Jurkat, Clone E6-1 (cell line): ENCODE results near the gene PLCG2.

ENCODE experiments used
- DNase-seq: peaks from one replicate; pipeline ENCODE4 v3.0.0-alpha.2; 2011; ENCODE audit warnings: low read depth, low spot score
- H3K4me3 ChIP-seq: 2 replicates; pipeline ENCODE4 v1.5.1; 2011; ENCODE audit warnings: mild to moderate bottlenecking, low read length, control low read depth, moderate library complexity

PLCG2 gene

DNA sequence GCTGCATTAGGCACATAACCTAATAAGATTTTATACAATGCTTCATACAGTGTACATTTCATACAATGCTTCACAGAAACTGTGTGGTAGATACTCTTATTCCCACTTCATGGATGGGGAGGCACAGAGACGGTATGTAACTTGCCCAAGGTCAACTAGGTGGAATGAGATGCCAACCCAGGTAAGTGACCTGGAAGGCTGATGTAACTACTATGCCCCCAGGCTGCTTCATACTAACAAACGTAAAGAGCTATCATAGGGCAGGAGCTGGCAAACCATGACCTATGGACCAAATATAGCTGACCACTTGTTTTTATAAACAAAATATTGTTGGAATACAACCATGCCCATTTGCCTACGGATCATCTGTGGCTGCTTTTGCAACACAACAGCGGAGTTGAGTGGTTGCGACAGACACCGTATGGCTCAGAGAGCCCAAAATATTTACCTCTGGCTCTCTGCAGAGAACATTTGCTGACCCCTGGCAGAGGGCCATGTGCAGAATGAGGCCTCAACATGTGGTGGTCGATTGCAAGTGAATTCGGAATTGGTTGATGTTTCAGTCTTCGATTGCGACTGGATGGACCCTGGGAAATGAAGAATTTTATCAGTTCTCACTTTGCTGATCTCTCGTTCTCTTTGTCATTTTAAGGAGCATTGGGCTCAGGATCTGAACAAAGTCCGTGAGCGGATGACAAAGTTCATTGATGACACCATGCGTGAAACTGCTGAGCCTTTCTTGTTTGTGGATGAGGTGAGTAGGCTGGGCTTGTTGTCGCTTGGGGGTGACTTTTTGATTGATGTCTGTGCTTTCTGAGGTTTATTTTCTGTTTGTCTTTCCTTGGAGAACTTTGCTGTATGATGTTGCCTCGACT is 109.7 kb downstream of the PLCG2 start:
- no peak for DNase-seq
- no peak overlapping the region for H3K4me3 ChIP-seq

DNA sequence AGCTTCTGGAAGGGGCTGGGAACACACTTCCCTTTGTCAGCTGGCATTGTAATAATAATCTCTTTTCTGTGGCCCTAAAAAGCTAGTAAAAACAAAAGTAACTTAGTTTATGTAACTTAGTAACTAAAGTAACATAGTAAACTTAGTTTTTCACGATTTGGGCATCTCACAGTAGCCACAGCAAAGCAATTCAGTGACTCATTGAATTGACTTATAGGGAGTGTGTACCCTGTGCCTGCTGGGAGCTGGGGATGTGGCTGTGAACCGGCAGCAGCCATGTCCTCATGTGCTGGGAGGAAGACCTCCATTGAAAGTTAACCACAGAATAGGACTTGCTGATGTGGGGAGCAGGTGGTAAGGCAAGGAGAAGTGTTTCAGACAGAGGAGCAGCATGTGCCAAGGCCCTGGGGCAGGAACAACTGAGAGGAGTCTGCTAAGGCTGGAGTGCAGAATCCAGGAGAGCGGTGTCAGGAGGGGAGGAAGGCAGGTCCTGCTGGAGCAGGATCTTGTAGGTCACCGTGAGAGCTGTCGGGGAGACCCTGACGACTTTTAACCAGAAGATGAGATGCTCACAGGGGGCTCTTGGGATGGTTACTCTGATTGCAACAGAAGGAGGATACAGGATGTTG is 112.8 kb downstream of the PLCG2 start:
- DNase-seq = no peak

DNA sequence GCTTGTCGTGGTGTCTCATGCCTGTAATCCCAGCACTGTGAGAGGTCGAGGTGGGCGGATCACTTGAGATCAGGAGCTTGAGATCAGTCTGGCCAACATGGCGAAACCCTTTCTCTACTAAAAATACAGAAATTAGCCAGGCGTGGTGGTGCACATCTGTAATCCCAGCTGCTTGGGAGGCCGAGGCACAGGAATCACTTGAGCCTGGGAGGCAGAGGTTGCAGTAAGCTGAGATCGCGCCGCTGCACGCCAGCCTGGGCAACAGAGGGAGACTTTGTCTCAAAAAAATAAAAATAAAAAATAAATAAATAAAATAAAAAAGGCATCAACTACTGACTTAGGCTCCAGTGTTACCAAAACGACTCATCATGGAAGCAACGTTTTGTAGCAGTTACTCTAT is 115.5 kb downstream of the PLCG2 start:
- no peak overlapping the region for H3K4me3 ChIP-seq
- no peak for DNase-seq

More for the DNA sequence above, 112.8 kb downstream of the PLCG2 start:
- no peak overlapping the region for H3K4me3 ChIP-seq

DNA sequence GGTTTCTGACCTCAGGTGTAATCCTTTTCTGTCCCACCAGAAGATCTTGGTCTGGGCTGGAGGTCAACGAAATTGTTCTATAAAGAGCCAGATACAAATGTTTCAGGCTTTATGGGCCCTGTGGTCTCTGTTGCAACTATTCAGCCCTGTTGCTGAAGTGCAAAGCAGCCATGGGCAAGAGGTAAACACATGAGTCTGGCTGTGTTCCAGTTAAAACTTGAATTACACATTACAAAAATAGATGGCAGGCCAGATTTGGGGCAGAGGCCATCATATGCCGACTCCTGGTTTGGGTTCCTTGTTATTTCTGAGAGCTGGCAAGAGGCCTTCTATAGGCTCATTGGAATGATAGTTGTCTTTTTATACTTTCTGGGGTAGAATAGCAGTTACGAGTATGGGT is 117.8 kb downstream of the PLCG2 start:
- no peak overlapping the region for H3K4me3 ChIP-seq
- no peak for DNase-seq

DNA sequence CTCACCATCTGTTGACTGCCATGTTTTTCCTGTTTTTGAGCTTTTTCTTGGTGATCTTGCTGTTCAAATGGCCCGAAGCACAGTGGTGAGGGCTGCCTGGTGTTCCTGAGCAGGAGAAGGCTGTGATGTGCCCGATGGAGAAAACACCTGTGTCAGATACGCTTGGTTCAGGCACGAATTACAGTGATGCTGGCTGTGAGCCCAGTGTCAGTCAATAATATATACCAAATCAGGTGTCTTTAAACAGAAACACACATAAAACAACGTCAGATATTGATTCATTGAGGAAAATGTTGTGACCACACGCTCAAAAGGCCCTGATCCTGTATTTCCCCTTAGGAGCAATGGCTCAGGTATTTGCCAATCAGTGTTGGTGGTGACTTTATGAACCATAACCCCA is 120.5 kb downstream of the PLCG2 start:
- DNase-seq = no peak
- H3K4me3 ChIP-seq = no peak overlapping the region

DNA sequence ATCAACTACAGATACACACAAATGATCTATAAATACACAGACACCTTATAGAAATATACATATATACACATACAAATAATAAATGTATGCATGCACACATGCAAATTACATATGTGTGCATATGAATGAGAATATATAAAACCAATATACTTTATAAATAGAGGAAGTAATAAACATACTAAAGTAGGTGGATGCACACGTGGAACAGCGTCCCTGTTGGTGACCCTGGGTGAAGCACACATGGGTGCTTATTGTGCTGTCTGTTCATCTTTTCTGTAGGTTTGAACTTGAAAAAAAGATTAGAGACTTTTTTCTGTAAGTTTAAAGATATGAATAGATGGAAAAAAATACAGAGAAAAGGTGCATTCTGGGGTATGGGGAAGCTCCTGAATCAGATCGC is 120.9 kb downstream of the PLCG2 start:
- no peak for DNase-seq
- no peak overlapping the region for H3K4me3 ChIP-seq

DNA sequence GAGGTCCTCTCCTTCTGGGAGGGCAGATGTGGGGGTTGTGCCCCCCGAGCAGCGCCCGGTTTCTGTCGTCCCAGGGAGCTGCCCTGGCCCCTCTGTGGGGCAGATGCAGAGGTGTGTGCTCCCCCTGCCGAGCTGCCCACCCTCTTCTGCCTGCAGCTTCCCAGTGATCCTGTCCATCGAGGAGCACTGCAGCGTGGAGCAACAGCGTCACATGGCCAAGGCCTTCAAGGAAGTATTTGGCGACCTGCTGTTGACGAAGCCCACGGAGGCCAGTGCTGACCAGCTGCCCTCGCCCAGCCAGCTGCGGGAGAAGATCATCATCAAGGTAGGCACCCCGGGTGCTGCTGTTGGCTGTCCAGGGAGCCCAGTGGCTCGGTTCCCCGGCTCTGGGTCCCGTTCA is 121.4 kb downstream of the PLCG2 start:
- H3K4me3 ChIP-seq = no peak overlapping the region
- no peak for DNase-seq

DNA sequence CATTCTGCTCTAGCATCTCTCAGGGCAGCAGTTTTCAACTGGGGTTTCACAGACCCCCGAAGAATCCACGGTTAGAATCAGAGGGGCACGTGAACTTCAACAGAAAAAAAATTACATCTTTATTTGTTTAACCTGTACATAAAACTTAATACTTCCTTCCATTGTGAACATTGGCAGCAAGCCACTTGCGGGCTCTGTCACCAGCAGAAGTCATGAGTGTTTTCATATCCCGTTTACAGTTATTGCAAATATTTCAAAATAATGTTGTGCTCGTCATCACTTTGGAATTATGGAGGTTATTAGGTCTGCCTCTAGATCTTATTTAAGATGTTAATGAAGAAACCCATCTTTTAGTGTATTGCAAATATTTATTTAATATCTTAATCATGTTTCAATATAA is 122.4 kb downstream of the PLCG2 start:
- no peak overlapping the region for H3K4me3 ChIP-seq
- DNase-seq = no peak

DNA sequence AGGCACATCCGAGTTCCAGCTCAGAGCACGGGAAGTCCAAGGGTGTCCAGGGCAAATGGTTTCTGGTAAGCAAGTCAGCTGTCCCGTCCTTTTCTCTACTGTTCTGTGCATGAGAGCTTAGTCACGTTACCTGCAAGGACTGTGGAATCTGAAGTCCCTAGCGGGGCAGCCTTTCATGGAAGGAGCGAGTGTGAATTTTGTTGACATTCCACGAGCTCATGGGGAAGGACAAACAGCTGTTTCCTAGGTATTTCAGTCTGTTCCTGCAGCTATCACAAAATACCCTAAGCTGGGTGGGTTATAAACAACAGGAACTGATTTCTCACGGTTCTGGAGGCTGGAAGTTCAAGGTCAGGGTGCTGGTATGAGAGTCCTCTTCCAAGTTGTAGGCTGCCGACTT is 122.9 kb downstream of the PLCG2 start:
- no peak for DNase-seq
- H3K4me3 ChIP-seq = no peak overlapping the region

DNA sequence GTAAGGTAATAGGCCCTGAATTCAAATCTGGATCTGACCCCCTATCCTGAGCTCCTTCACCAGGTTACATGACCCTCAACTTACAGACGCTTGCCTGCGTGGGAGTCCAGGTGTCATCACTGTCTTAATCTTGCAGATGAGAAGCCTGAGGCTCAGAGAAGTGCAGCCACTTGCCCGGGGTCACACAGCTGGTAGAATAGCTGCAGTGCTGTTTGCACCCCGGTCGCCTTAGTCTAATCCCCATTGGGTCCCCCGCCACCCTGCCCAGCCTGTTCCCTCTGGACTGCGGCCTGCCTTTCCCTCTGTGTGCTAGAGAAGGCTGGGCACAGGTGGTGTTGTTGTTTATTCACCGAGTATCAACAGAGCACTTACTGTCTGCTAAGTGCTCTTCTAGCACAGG is 125.2 kb downstream of the PLCG2 start:
- no peak for DNase-seq
- H3K4me3 ChIP-seq = no peak overlapping the region

DNA sequence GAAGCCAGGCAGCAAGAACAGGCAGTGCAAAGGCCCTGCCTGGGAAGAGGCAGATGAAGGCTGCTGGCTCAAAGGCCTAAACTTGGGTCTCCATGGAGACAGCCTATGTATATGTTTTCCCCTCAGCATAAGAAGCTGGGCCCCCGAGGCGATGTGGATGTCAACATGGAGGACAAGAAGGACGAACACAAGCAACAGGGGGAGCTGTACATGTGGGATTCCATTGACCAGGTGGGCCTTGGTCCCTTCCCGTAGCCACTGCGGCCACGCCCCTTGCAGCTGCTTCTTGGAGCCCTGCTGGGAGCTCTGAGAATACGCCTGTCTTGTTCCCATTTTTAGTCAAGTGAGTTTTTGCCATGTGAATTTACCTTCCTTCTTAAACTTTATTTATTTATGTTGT is 126.2 kb downstream of the PLCG2 start:
- no peak for DNase-seq

DNA sequence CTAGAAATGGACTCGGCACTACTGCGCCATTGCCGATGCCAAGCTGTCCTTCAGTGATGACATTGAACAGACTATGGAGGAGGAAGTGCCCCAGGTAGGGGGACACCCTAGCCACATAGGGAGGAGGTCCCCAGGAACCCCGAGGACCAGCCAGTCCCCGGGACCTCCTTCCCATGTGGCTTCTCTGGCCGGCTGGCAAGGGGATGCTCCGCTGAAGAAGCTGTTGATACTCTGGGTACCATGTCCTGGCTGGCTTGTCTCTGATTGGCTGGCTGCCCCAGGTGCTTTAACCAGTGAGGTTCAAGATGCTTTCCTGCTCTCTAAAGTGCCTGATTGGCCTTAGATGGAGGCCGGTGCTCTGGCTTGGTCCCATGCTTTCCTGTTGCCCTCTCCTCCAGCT is 128.6 kb downstream of the PLCG2 start:
- no peak for DNase-seq
- H3K4me3 ChIP-seq = no peak overlapping the region

More for the DNA sequence above, 126.2 kb downstream of the PLCG2 start:
- no peak overlapping the region for H3K4me3 ChIP-seq

DNA sequence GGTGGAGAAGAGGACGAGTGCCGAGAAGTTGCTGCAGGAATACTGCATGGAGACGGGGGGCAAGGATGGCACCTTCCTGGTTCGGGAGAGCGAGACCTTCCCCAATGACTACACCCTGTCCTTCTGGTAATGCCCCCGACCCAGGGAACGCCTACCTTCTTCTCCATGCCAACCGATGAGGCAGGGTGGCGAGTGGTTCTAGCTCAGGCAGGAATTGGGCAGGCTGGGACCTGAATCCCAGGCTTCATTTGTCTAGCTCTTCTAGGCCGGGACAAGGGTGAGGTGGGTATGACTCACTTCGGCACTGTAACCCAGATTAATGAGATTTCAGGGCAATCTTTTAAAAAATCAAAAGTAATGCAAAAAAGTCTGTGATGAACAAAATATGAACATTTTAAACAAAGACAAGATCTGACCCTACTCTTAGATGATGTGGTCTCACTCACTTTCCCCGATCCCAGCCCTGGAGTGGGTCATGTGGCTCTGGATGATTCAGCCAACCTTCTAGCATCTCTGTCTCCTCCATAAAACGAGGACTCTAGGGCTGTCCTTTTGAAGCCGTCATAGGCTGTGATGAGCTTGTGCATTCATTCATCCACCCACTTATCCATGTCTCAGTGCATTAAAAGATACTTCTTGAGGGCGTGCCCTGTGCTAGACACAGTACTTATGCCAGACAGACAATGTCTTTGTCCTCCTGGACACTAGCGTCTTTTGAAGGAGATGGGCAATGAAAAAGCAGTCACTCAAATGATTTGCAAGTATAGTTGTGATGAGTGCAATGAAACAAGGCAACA is 129.6 kb downstream of the PLCG2 start:
- no peak for DNase-seq
- H3K4me3 ChIP-seq = no peak overlapping the region

DNA sequence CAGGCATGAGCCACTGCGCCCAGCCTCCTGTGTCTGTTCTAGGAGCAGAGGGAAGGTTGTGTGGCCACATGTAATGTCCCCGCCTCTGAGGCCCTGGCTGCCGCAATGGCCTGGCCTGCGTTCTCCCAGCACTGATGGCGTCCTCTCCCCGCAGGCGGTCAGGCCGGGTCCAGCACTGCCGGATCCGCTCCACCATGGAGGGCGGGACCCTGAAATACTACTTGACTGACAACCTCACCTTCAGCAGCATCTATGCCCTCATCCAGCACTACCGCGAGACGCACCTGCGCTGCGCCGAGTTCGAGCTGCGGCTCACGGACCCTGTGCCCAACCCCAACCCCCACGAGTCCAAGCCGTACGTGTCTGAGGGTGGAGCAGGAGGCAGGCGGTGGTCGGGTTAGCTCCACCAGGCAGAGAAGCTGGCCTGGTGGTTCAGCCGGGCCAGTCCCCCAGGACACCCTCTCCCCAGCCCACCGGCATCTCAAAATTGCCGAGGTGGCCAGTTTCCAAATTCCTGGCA is 131.3 kb downstream of the PLCG2 start:
- no peak for DNase-seq
- no peak overlapping the region for H3K4me3 ChIP-seq

DNA sequence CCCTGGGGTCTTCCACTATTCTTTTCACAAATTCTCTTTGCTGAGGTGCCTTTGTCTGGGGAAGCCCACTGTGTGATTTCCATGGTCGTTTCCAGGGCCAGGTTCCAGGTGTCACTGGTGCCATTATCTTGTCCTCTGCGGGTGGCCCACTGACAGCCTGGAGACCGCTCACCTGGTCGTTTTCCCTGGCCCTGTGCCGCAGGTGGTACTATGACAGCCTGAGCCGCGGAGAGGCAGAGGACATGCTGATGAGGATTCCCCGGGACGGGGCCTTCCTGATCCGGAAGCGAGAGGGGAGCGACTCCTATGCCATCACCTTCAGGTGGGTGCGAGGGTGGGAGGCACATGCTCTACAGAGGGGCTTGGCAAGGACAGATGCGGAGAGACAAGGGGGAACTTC is 133.3 kb downstream of the PLCG2 start:
- no peak for DNase-seq
- no peak overlapping the region for H3K4me3 ChIP-seq

DNA sequence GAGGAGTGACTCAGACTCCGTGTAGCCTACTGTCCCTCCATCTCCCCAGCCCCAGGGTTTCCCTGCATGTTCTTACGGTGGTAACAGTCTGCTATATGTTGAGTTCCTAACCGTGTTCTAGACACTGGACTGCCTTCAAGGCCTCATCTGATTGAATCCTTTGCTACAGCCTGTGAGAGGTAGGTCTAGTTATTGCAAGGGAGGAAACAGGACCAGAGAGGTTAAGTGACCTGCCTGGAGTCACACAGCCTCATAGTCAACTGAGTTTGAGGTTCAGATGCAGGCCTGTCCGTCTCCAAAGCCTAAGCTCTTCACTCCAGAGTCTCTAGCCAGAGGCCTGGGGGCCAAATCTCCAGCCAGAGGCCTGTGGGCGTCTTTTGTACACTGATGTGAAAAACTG is 134.1 kb downstream of the PLCG2 start:
- H3K4me3 ChIP-seq = no peak overlapping the region
- DNase-seq = no peak

DNA sequence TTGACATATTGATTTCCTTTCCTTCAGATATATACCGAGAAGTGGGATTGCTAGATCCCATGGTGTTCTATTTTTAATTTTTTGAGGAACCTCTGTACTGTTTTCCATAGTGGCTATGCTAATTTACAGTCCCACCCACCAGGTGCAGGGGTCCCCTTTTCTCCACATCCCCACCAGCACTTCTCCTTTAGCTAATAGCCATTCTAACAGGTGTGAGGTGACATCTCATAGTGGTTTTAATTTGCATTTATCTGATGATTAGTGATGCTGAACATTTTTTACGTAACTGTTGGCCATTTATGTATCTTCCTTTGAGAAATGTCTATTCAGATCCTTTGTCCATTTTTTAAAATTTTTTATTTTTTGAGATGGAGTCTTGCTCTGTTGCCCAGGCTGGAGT is 138.3 kb downstream of the PLCG2 start:
- H3K4me3 ChIP-seq = no peak overlapping the region
- DNase-seq = no peak

DNA sequence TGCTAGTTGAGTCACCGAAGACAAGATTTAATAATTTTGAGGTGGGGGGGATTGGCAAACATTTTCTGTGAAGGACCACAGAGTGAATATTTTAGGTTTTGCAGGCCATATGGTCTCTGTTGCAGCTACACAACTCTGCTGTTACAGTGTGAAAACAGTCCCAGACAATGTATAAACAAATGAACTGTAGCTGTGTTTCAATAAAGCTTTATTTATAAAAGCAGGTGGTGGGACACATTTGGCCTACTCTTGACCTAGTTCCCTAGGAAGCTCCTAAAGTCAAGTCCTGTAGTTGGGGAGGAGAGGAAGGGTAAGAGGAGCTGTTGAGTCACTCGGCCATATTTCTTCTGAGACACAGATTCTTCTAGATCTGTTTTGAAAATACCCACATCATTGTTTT is 139.8 kb downstream of the PLCG2 start:
- DNase-seq = no peak
- no peak overlapping the region for H3K4me3 ChIP-seq

DNA sequence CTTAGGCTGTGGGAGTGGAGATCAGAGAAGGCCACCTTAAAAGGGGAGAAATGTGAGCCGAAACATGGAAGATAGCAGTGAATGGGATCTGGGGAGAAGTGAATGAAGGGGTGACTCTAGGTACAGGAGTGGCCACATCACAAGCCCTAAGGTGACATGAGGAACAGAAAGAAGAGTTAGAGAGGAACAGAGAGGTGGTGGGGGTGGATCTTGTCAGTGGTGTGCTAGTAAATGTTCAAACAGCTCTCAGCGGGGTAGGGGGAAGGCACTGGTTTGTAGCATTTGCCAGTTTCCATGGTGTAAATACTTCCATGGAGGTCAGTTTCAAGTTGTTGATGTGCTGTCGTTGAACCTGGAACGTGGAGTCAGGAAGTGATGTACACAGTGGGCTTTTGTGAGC is 141.4 kb downstream of the PLCG2 start:
- no peak for DNase-seq
- no peak overlapping the region for H3K4me3 ChIP-seq
